Activated T-cell treated with anti-CD3 and anti-CD28 coated beads, Interleukin-2, amount 50 U/mL, for 72 hours (primary cell): ENCODE results near the gene SDK2. TPM values are rescaled to one million over a fixed set of nuclear protein-coding genes. Genes with fewer than 3 reads are reported as not detected.
A peak's percentile ranks its signal among the peaks of the same experiment; 100 is the strongest.

Experiments
- ATAC-seq, 2 donors: fragments of 150-1000 bp; cut with Tn5 transposase; replicated peaks in 1 of 2; 2 replicates each; pipeline ENCODE4 v1.10.0; 2021; ENCODE audit warnings: moderate library complexity in 2 of 2, mild to moderate bottlenecking in 1 of 2
- DNase-seq, 2 donors: peaks; one replicate each; pipeline ENCODE4 v3.0.0; 2021 to 2022; ENCODE audit warnings: mixed read lengths in 1 of 2
- H3K27ac Mint-ChIP-seq: one replicate; pipeline ENCODE4 v1.8.0; 2022; ENCODE audit warnings: mild to moderate bottlenecking, moderate library complexity, mixed read lengths
- H3K27me3 Mint-ChIP-seq: one replicate; pipeline ENCODE4 v1.8.0; 2022; ENCODE audit warnings: low read depth, mixed read lengths
- H3K36me3 Mint-ChIP-seq, 2 donors: one replicate each; pipeline ENCODE4 v1.8.0; 2022; ENCODE audit warnings: mixed read lengths in 2 of 2, mild to moderate bottlenecking in 1 of 2; ENCODE audit not compliant: insufficient read depth in 2 of 2
- H3K4me1 Mint-ChIP-seq: one replicate; pipeline ENCODE4 v1.8.0; 2022; ENCODE audit warnings: low read depth, mixed read lengths
- H3K4me3 Mint-ChIP-seq, 2 donors: one replicate each; pipeline ENCODE4 v1.8.0; 2022; ENCODE audit warnings: mild to moderate bottlenecking in 2 of 2, mixed read lengths in 2 of 2, moderate library complexity in 2 of 2
- H3K9me3 Mint-ChIP-seq, 2 donors: one replicate each; pipeline ENCODE4 v1.8.0; 2022; ENCODE audit warnings: mixed read lengths in 2 of 2
- total RNA-seq, 2 donors: library from RNA; stranded (reverse); gene quantifications; one replicate each; pipeline ENCODE4 v1.2.3, GENCODE V29; 2022

Gene SDK2
- total RNA-seq, 2 donors from 2014 or later, result 0.26 to 0.44 TPM

DNA sequence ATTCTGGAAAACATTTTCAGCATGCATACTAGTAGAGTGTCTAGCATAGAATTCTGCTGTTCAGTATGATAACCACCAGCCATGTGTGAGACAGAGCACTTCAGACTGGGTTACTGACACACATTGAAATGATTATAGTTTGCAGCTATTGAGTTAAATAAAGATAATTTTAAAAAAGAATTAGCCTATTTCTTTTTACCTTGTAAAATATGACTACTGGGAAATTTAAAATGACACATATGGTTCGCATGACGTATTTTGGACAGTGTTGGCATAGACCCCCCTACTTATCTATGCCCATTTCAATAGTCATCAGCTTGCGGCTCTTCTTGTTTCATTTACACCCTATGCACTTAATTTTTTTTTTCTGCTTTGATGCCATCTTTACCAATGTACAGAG, 4.7 kb upstream of the SDK2 start:
- Mint-ChIP-seq H3K27me3 (peaks cover 23% of the 10 kb centered on the region), H3K27ac (no peak overlapping the region), H3K9me3 (peaks cover 6 to 7% of the 10 kb centered on the region in 2 donors), H3K4me1 (peaks cover 3% of the 10 kb centered on the region), H3K4me3 (no peak overlapping the region), H3K36me3 (peaks cover 3 to 5% of the 10 kb centered on the region in 2 donors)
- DNase-seq, result no peak
- ATAC-seq, result no peak

DNA sequence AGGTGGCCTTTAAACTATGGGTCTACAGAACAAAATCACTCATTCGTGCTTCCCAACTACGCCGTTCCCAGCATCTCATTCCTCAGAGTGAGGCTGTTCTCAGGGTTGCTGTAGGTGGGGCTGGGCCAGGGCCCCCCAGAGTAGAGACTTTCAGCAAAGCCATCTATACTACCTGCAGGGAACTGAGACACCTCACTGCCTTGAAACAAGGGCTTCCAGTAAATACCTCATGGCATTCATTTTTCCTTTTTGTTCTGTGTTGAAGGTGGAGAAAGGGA, 4.2 kb upstream of the SDK2 start:
- H3K4me3 Mint-ChIP-seq, result no peak overlapping the region
- DNase-seq, result no peak
- peaks cover under 1% of the 10 kb centered on the region in 2 donors for H3K36me3 Mint-ChIP-seq
- no peak overlapping the region for H3K27ac Mint-ChIP-seq
- H3K9me3 Mint-ChIP-seq, result peaks cover 4% of the 10 kb centered on the region in 2 donors
- peaks cover 5% of the 10 kb centered on the region for H3K4me1 Mint-ChIP-seq
- no peak for ATAC-seq
- peaks cover 26% of the 10 kb centered on the region for H3K27me3 Mint-ChIP-seq

GRCh38 chr17:73647772-73648542, 3.7 kb upstream of the SDK2 start:
- Mint-ChIP-seq H3K4me3 (no peak overlapping the region), H3K27me3 (peaks cover 26% of the 10 kb centered on the region), H3K27ac (no peak overlapping the region), H3K36me3 (no peaks in the 10 kb centered on the region), H3K9me3 (no peaks in the 10 kb centered on the region), H3K4me1 (peaks cover 7% of the 10 kb centered on the region)
- DNase-seq, result no peak
- no peak for ATAC-seq

- no peaks in the 10 kb centered on the region for H3K9me3 Mint-ChIP-seq
- peaks cover 26% of the 10 kb centered on the region for H3K27me3 Mint-ChIP-seq
- DNase-seq (no peak), ATAC-seq (no peak)
- H3K4me3 Mint-ChIP-seq, result no peak overlapping the region
- no peaks in the 10 kb centered on the region for H3K36me3 Mint-ChIP-seq
- H3K27ac Mint-ChIP-seq, result no peak overlapping the region
- H3K4me1 Mint-ChIP-seq, result peaks cover 10% of the 10 kb centered on the region
These were observed 3.1 kb upstream of the SDK2 start for GRCh38 chr17:73647301-73647695.

DNA sequence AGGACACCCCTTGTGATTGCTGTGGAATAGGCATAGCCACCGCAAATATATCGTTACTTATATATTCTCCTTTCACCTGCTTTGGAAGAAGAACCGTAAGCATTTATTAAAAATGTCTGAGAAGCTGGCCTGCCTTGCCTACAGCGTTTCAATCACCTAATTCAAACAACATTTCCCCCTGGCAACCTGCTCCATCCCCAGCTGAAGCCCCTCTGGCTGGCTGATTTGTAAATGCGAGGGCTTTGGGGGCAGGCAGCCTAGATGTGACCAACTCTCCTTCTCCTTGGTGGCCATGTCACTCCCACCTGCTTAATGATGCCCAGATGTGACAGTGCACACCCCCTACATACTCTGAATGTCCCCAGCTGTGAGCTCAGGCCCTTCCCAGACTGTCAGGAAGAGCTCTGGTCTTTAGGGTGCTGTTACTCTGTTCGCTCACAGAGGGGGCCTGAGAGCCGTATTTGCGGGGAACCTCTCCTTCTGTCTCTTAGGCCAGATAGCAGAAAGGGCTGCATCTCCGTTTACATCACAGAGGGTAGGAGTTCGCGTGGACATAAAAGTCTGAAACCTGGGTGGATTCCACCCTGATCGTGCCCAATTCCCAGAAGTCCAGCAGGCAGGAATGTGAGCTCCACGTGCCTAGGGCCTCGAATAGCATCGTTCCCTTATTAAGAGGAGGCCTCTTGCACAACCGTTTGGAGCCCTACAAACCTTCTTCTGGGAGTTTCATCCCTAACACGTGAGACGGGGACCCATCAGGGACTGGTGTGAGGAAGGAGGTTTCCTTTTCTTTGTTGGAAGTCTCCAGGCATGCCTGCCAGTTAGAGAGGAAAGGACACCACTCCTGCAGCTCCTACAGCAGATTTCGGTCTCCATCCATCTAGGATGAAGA, 2.4 kb upstream of the SDK2 start:
- DNase-seq, result peak in 1 of 2 donors; percentile 10
- Mint-ChIP-seq H3K27me3 (peaks cover 26% of the 10 kb centered on the region), H3K27ac (no peak overlapping the region)

DNA sequence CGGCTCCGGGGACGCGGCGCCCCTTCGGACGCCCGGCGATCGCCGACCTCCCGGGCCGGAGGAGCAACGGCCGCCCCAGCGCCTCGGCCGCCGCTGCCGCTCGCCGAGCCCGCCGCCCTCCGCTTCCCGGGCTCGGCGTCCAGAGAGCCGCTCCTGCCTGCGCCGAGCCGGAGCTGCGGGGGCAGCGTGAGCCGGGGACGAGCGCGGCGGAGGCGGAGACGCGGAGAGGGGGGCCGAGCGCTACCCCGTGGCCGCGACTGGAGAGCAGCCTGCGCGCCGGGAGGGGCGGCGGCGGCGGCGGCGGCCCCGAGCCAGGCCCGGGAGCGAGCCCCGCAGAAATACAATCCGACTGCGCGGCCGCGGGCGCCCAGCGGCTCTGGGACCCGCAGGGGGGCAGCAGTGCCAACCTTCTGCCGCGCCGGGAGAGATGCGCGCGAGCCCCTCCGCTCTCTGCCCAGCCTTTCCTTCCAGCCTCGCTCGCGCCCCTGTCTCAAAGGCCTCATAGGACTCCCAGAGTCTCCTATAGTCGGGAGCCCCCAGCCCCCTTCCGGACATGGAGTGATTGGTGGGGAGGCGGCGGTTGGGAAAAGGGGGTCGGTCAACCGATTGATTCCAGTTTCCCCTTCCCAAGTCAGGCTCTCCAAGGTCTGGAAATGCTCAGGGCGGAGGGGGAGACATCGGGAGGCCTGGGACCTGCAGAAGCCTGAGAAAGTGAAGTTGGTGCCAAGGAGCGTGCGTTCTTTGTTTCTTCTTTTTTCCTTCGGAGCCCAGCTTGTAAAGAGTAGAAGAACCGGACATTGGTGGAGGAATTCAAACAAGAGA, 1.0 kb upstream of the SDK2 start:
- Mint-ChIP-seq H3K27ac (no peak overlapping the region), H3K9me3 (no peaks in the 10 kb centered on the region), H3K4me3 (peak overlapping the region; percentile 66 to 67), H3K36me3 (no peaks in the 10 kb centered on the region), H3K27me3 (peaks cover 26% of the 10 kb centered on the region), H3K4me1 (peaks cover 18% of the 10 kb centered on the region)
- ATAC-seq (peak; percentile 48 to 70), DNase-seq (peak; percentile 27 to 50)

More for the DNA sequence above, 2.4 kb upstream of the SDK2 start:
- Mint-ChIP-seq H3K36me3 (no peaks in the 10 kb centered on the region), H3K4me3 (peak overlapping the region; percentile 1 to 41), H3K9me3 (no peaks in the 10 kb centered on the region), H3K4me1 (peaks cover 16% of the 10 kb centered on the region)
- no peak for ATAC-seq

DNA sequence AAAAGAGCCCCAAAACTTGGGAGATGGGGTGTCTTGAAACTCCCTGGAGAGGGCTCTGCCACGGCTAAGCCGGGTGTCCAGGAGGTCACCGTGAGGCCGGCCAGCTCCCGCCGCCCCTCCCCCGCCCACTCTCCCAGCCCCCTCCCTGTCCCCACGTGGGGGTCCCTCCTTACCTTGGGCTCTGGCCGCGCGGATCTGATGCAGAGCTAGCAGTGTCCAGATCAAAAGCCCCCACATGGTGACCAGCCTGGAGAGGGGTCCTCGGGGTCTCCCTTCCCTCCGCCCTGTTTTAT, 447 bp downstream of the SDK2 start:
- Mint-ChIP-seq H3K36me3 (no peaks in the 10 kb centered on the region), H3K4me3 (peak overlapping the region; percentile 73 to 91), H3K27me3 (peaks cover 26% of the 10 kb centered on the region), H3K9me3 (no peaks in the 10 kb centered on the region), H3K4me1 (peaks cover 18% of the 10 kb centered on the region), H3K27ac (no peak overlapping the region)
- ATAC-seq (no peak), DNase-seq (no peak)

- ATAC-seq, result peak; percentile 44 to 48
- H3K27me3 Mint-ChIP-seq, result peaks cover 26% of the 10 kb centered on the region
- no peaks in the 10 kb centered on the region for H3K36me3 Mint-ChIP-seq
These were observed 1.0 kb downstream of the SDK2 start for GRCh38 chr17:73643001-73643851.

DNA sequence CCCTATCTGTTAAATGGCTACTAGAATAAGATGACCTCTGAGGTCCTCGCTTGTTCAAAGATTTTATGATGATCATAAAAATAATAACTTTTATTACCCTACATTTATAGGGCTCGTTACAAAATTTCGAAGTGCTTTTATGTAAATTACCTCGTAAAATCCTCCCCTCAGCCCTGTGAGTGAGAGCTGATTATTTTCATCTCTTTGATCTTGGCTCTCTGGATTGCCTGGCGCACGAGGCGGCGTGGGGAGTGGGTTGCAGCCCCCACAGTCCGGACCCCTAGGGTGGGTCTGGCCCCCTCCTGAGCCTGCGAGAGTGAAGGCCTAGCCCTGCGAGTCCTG, 1.6 kb downstream of the SDK2 start:
- no peaks in the 10 kb centered on the region for H3K9me3 Mint-ChIP-seq
- H3K4me3 Mint-ChIP-seq, result peak overlapping the region; percentile 77 to 83
- no peak for ATAC-seq
- H3K27me3 Mint-ChIP-seq, result peaks cover 24% of the 10 kb centered on the region
- no peak overlapping the region for H3K27ac Mint-ChIP-seq
- no peak for DNase-seq
- H3K4me1 Mint-ChIP-seq, result peaks cover 18% of the 10 kb centered on the region
- H3K36me3 Mint-ChIP-seq, result no peaks in the 10 kb centered on the region

More at GRCh38 chr17:73643001-73643851, 1.0 kb downstream of the SDK2 start:
- peak; percentile 20 to 31 for DNase-seq
- Mint-ChIP-seq H3K4me1 (peaks cover 18% of the 10 kb centered on the region), H3K9me3 (no peaks in the 10 kb centered on the region), H3K27ac (no peak overlapping the region), H3K4me3 (peak overlapping the region; percentile 77 to 91)

- Mint-ChIP-seq H3K27ac (no peak overlapping the region), H3K4me1 (peaks cover 18% of the 10 kb centered on the region), H3K27me3 (peaks cover 18% of the 10 kb centered on the region), H3K36me3 (no peaks in the 10 kb centered on the region), H3K9me3 (no peaks in the 10 kb centered on the region), H3K4me3 (peak overlapping the region in 1 of 2 donors; percentile 35)
- DNase-seq, result no peak
- peak in 1 of 2 donors; percentile 20 for ATAC-seq
These were observed 2.2 kb downstream of the SDK2 start for GRCh38 chr17:73641826-73642600.

GRCh38 chr17:73640691-73641090, 3.6 kb downstream of the SDK2 start:
- peaks cover 6% of the 10 kb centered on the region for H3K27me3 Mint-ChIP-seq
- DNase-seq (no peak), ATAC-seq (no peak)
- H3K36me3 Mint-ChIP-seq, result no peaks in the 10 kb centered on the region
- H3K4me1 Mint-ChIP-seq, result peaks cover 18% of the 10 kb centered on the region
- no peak overlapping the region for H3K4me3 Mint-ChIP-seq
- no peak overlapping the region for H3K27ac Mint-ChIP-seq
- H3K9me3 Mint-ChIP-seq, result no peaks in the 10 kb centered on the region

- peaks cover 18% of the 10 kb centered on the region for H3K4me1 Mint-ChIP-seq
- no peak for ATAC-seq
These were observed 4.3 kb downstream of the SDK2 start for GRCh38 chr17:73639932-73640331.

More at GRCh38 chr17:73639932-73640331, 4.3 kb downstream of the SDK2 start:
- Mint-ChIP-seq H3K27me3 (peaks cover 6% of the 10 kb centered on the region), H3K36me3 (no peaks in the 10 kb centered on the region), H3K9me3 (no peaks in the 10 kb centered on the region), H3K27ac (no peak overlapping the region), H3K4me3 (no peak overlapping the region)
- DNase-seq, result no peak
